HEK293 (cell line): ENCODE results near the gene MAP3K15.

Experiments used
- CTCF ChIA-PET: fragments of 350-600 bp; formaldehyde crosslinking; extraction: SDS; loops from one replicate; lab custom pipeline; 2021; ENCODE audit warnings: antibody characterized with exemption; lab: Yijun Ruan, JAX
- POLR2A ChIA-PET: fragments of 300-600 bp; formaldehyde crosslinking; extraction: SDS; loops from one replicate; lab custom pipeline; 2020; ENCODE audit warnings: antibody characterized with exemption, inconsistent platforms; lab: Yijun Ruan, JAX
- H3K27ac ChIP-seq: fragments of 200-500 bp; sonication (Bioruptor generic); 2 replicates; pipeline ENCODE4 v1.5.1; 2014; ENCODE audit warnings: low read depth, low read length, control low read depth, inconsistent platforms; ENCODE audit errors: extremely low read depth
- H3K36me3 ChIP-seq, 2 experiments: fragments of 200-500 bp in 1 of 2; sonication (Bioruptor generic) in 1 of 2; 1 replicate in 1 of 2; 2 replicates in 1 of 2; pipeline ENCODE4 v1.5.1; 2014 to 2017; ENCODE audit warnings: inconsistent platforms in 2 of 2, low read length in 2 of 2; ENCODE audit not compliant: control insufficient read depth in 2 of 2, insufficient read depth in 1 of 2
- H3K4me1 ChIP-seq: fragments of 200-500 bp; sonication (Bioruptor generic); 2 replicates; pipeline ENCODE4 v1.5.1; 2014; ENCODE audit warnings: mild to moderate bottlenecking, low read length, inconsistent platforms; ENCODE audit not compliant: control insufficient read depth, insufficient read depth
- H3K4me3 ChIP-seq: 2 replicates; pipeline ENCODE4 v1.5.1; 2011; ENCODE audit warnings: low read depth, mild to moderate bottlenecking, control low read depth, low read length, moderate library complexity
- H3K9me3 ChIP-seq: fragments of 200-500 bp; sonication (Bioruptor generic); 2 replicates; pipeline ENCODE4 v1.5.1; 2014; ENCODE audit warnings: low read depth, low read length, inconsistent platforms; ENCODE audit not compliant: control insufficient read depth, insufficient read depth
- HOXD13 ChIP-seq: sonication (generic); formaldehyde crosslinking; IDR thresholded peaks from 2 replicates; pipeline ENCODE4 v1.8.0; 2022; ENCODE audit warnings: missing genetic modification reagents, borderline replicate concordance
- MYNN ChIP-seq: fragments of 450-650 bp; formaldehyde crosslinking; IDR thresholded peaks from 2 replicates; pipeline ENCODE4 v1.5.1; 2016; ENCODE audit warnings: missing biosample characterization, missing genetic modification characterization, borderline replicate concordance
- OSR2 ChIP-seq: fragments of 450-650 bp; formaldehyde crosslinking; IDR thresholded peaks from 2 replicates; pipeline ENCODE4 v1.5.1; 2016; ENCODE audit warnings: missing biosample characterization, missing genetic modification characterization
- WT1 ChIP-seq: fragments of 450-650 bp; formaldehyde crosslinking; IDR thresholded peaks from 2 replicates; pipeline ENCODE4 v1.5.1; 2016; ENCODE audit warnings: missing biosample characterization, missing genetic modification characterization
- YY2 ChIP-seq: fragments of 450-650 bp; formaldehyde crosslinking; IDR thresholded peaks from 2 replicates; pipeline ENCODE4 v1.5.1; 2016; ENCODE audit warnings: missing biosample characterization, missing genetic modification characterization
- ZBTB17 ChIP-seq: fragments of 450-650 bp; formaldehyde crosslinking; IDR thresholded peaks from 2 replicates; pipeline ENCODE4 v1.5.1; 2016; ENCODE audit warnings: missing biosample characterization, missing genetic modification characterization
- ZBTB8A ChIP-seq: fragments of 450-650 bp; formaldehyde crosslinking; IDR thresholded peaks from 2 replicates; pipeline ENCODE4 v1.5.1; 2016; ENCODE audit warnings: missing biosample characterization, missing genetic modification characterization
- ZFP41 ChIP-seq: fragments of 450-650 bp; formaldehyde crosslinking; IDR thresholded peaks from 2 replicates; pipeline ENCODE4 v1.5.1; 2016; ENCODE audit warnings: missing biosample characterization, missing genetic modification characterization, borderline replicate concordance
- ZNF155 ChIP-seq: fragments of 450-650 bp; formaldehyde crosslinking; IDR thresholded peaks from 2 replicates; pipeline ENCODE4 v1.5.1; 2016; ENCODE audit warnings: missing biosample characterization, missing genetic modification characterization
- ZNF2 ChIP-seq: fragments of 450-650 bp; formaldehyde crosslinking; IDR thresholded peaks from 2 replicates; pipeline ENCODE4 v1.5.1; 2016; ENCODE audit warnings: missing biosample characterization, missing genetic modification characterization
- ZNF23 ChIP-seq: fragments of 450-650 bp; formaldehyde crosslinking; IDR thresholded peaks from 2 replicates; pipeline ENCODE4 v1.5.1; 2016; ENCODE audit warnings: missing biosample characterization, missing genetic modification characterization, borderline replicate concordance
- ZNF280C ChIP-seq: fragments of 450-650 bp; formaldehyde crosslinking; IDR thresholded peaks from 2 replicates; pipeline ENCODE4 v1.5.1; 2016; ENCODE audit warnings: missing biosample characterization, missing genetic modification characterization
- ZNF366 ChIP-seq: fragments of 450-650 bp; formaldehyde crosslinking; conservative IDR thresholded peaks from 2 replicates; pipeline ENCODE4 v1.5.1; 2016; ENCODE audit warnings: missing biosample characterization, missing genetic modification characterization
- ZNF433 ChIP-seq: fragments of 450-650 bp; formaldehyde crosslinking; IDR thresholded peaks from 2 replicates; pipeline ENCODE4 v1.5.1; 2016; ENCODE audit warnings: missing biosample characterization, missing genetic modification characterization, low read depth
- ZNF555 ChIP-seq: fragments of 450-650 bp; formaldehyde crosslinking; conservative IDR thresholded peaks from 2 replicates; pipeline ENCODE4 v1.5.1; 2017; ENCODE audit warnings: missing biosample characterization, mild to moderate bottlenecking, missing genetic modification characterization, inconsistent platforms
- ZNF600 ChIP-seq: fragments of 450-650 bp; formaldehyde crosslinking; IDR thresholded peaks from 2 replicates; pipeline ENCODE4 v1.5.1; 2016; ENCODE audit warnings: missing biosample characterization, missing genetic modification characterization
- ZNF610 ChIP-seq: fragments of 450-650 bp; formaldehyde crosslinking; IDR thresholded peaks from 2 replicates; pipeline ENCODE4 v1.5.1; 2016; ENCODE audit warnings: missing biosample characterization, missing genetic modification characterization, borderline replicate concordance
- ZNF76 ChIP-seq: fragments of 450-650 bp; formaldehyde crosslinking; IDR thresholded peaks from 2 replicates; pipeline ENCODE4; 2016; ENCODE audit warnings: low read depth, missing biosample characterization, missing genetic modification characterization, borderline replicate concordance
- ZSCAN18 ChIP-seq: fragments of 450-650 bp; formaldehyde crosslinking; IDR thresholded peaks from 2 replicates; pipeline ENCODE4 v1.5.1; 2016; ENCODE audit warnings: missing biosample characterization, missing genetic modification characterization
- TF ChIP-seq, protein P1 (sequence below): fragments of 450-650 bp; formaldehyde crosslinking; optimal IDR thresholded peaks from 2 replicates; pipeline ENCODE3; 2016; ENCODE audit warnings: missing biosample characterization, mild to moderate bottlenecking, missing genetic modification characterization
- TF ChIP-seq, protein P2 (sequence below): fragments of 450-650 bp; formaldehyde crosslinking; IDR thresholded peaks from 2 replicates; pipeline ENCODE4 v1.5.1; 2016; ENCODE audit warnings: missing biosample characterization, missing genetic modification characterization

Gene MAP3K15

DNA sequence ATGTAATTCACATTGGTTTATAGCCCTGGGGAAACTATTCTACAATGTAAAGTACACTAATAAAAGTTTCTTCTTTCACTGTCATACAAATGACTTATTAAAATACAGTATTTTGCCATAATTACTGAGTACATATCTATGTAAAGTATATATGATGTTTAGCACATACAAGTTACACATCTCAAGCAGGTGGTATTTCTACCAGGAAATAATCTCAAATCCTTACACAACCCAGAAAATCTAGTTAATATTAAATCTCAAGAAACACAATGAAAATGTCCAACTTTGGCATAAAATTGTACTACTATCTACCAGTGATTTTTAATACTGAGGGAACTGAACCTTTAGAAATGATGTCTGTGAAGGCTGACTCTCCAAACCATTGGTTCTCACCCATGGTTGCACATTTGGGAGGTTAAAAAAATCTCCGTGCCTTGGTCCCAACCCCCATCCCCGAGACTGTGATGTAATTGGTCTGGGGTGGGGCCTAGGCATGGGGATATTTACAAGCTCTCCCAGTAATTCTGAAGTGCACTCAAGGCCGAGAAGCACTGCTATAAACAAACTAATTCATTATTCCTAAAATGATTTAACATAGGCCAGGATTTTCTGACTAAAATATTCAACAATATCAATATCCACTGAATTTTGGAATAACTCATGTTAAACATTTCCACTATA lies 27.6 kb downstream of the MAP3K15 start:
- Histone ChIP-seq H3K27ac (no peak overlapping the region), H3K36me3 (no peaks in the 10 kb centered on the region; a peak in 1 of 3 replicates), H3K4me3 (no peak overlapping the region)
- POLR2A ChIA-PET: no interaction called here
- no peak for TF ChIP-seq ZNF2 (tag by site-specific recombination)
- TF ChIP-seq OSR2 (tag by site-specific recombination): no peak
- TF ChIP-seq, protein P1, sequence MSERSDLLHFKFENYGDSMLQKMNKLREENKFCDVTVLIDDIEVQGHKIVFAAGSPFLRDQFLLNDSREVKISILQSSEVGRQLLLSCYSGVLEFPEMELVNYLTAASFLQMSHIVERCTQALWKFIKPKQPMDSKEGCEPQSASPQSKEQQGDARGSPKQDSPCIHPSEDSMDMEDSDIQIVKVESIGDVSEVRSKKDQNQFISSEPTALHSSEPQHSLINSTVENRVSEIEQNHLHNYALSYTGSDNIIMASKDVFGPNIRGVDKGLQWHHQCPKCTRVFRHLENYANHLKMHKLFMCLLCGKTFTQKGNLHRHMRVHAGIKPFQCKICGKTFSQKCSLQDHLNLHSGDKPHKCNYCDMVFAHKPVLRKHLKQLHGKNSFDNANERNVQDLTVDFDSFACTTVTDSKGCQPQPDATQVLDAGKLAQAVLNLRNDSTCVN (tag by site-specific recombination): no peak
- TF ChIP-seq WT1 (tag by site-specific recombination): no peak
- no peak for TF ChIP-seq ZNF555 (tag by site-specific recombination)
- no peak for TF ChIP-seq ZNF280C (tag by site-specific recombination)
- no peak for TF ChIP-seq MYNN (tag by site-specific recombination)
- TF ChIP-seq ZNF23 (tag by site-specific recombination): no peak
- TF ChIP-seq ZSCAN18 (tag by site-specific recombination): no peak
- TF ChIP-seq ZBTB8A: no peak
- TF ChIP-seq YY2 (tag by site-specific recombination): no peak
- TF ChIP-seq HOXD13 (CRISPR knock-in tag): no peak
- TF ChIP-seq, all 188 proteins: peak for 0
- CTCF ChIA-PET: no interaction called here
- H3K4me1 ChIP-seq: peaks cover 2% of the 10 kb centered on the region; the same call in 1 of the 2 replicates
- H3K9me3 ChIP-seq: no peaks in the 10 kb centered on the region

DNA sequence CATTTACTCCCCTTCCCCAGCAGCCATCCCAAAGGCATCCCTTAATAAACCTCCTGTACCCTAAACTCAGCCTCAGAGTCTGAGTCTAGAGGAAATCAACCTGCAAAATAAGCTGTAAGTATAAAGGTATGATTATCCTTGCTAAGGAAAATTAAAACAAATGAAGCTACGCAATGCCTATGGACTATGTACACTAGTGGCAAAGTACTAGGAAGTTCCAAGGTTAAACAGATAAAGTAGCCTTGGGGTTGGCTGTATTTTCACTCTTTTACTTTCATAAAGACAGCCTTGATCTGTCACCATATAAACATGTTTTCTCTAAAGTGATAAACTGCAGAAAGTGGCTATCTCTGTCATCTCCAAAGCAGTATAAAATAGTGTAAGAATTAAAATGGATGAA lies 35.9 kb downstream of the MAP3K15 start:
- Histone ChIP-seq H3K9me3 (no peaks in the 10 kb centered on the region), H3K4me1 (0 out of 2 replicates have a peak, but pooled peaks cover 3% of the 10 kb centered on the region), H3K36me3 (peaks cover 0 to 3% of the 10 kb centered on the region in 2 experiments; a peak in 2 of 3 replicates), H3K27ac (no peak overlapping the region), H3K4me3 (no peak overlapping the region)
- ChIA-PET POLR2A (no interaction called here), CTCF (interaction anchor here (0.5 kb wide), 1 partner anchor 122 kb away, joined by 3 read pairs; no protein-coding TSS in a partner anchor)
- no peak for TF ChIP-seq ZNF155 (tag by site-specific recombination)
- no peak for TF ChIP-seq ZNF610 (tag by site-specific recombination)
- no peak for TF ChIP-seq ZNF433
- no peak for TF ChIP-seq ZNF2 (tag by site-specific recombination)
- no peak for TF ChIP-seq ZNF366 (tag by site-specific recombination)
- no peak for TF ChIP-seq ZFP41
- no peak for TF ChIP-seq ZBTB17 (tag by site-specific recombination)
- no peak for TF ChIP-seq ZNF600
- TF ChIP-seq, protein P2, sequence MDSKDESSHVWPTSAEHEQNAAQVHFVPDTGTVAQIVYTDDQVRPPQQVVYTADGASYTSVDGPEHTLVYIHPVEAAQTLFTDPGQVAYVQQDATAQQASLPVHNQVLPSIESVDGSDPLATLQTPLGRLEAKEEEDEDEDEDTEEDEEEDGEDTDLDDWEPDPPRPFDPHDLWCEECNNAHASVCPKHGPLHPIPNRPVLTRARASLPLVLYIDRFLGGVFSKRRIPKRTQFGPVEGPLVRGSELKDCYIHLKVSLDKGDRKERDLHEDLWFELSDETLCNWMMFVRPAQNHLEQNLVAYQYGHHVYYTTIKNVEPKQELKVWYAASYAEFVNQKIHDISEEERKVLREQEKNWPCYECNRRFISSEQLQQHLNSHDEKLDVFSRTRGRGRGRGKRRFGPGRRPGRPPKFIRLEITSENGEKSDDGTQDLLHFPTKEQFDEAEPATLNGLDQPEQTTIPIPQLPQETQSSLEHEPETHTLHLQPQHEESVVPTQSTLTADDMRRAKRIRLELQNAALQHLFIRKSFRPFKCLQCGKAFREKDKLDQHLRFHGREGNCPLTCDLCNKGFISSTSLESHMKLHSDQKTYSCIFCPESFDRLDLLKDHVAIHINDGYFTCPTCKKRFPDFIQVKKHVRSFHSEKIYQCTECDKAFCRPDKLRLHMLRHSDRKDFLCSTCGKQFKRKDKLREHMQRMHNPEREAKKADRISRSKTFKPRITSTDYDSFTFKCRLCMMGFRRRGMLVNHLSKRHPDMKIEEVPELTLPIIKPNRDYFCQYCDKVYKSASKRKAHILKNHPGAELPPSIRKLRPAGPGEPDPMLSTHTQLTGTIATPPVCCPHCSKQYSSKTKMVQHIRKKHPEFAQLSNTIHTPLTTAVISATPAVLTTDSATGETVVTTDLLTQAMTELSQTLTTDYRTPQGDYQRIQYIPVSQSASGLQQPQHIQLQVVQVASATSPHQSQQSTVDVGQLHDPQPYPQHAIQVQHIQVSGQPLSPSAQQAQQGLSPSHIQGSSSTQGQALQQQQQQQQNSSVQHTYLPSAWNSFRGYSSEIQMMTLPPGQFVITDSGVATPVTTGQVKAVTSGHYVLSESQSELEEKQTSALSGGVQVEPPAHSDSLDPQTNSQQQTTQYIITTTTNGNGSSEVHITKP (tag by site-specific recombination): no peak
- TF ChIP-seq ZNF76 (tag by site-specific recombination): no peak
